Measurements from ENCODE around the gene BMI1. TPM values are rescaled to one million over a fixed set of nuclear protein-coding genes. Genes with fewer than 3 reads are reported as not detected.
A peak's percentile ranks its signal among the peaks of the same experiment; 100 is the strongest.

Gene BMI1
- total RNA-seq, 1 experiment from 2014 or later: 6.8 TPM

GRCh38 chr10:22315455-22316285, 5.2 kb upstream of the BMI1 start:
- Histone ChIP-seq H2BK15ac (ENCODE audit: low read depth, low read length) (no peak overlapping the region), H3K9me3 (ENCODE audit: control insufficient read depth, low read depth, low read length) (no peaks in the 10 kb centered on the region), H4K91ac (ENCODE audit: insufficient read length, low read depth, low read length) (no peak overlapping the region), H3K27ac (ENCODE audit: insufficient read length, low read depth, low read length) (no peak overlapping the region), H3K14ac (ENCODE audit: insufficient read depth, low read length) (no peak overlapping the region), H3K4ac (ENCODE audit: low read depth, low read length) (no peak overlapping the region), H3K4me2 (ENCODE audit: insufficient read depth, insufficient read length, low read length) (peak overlapping the region; percentile 53), H3K4me1 (ENCODE audit: insufficient read depth, low read length) (no peaks in the 10 kb centered on the region), H2BK12ac (ENCODE audit: insufficient read length, low read depth, low read length) (no peak overlapping the region), H3K23me2 (ENCODE audit: insufficient read length, low read depth, low read length, poor library complexity, severe bottlenecking) (peaks cover 6% of the 10 kb centered on the region), H4K5ac (ENCODE audit: insufficient read length, low read depth, low read length) (no peak overlapping the region), H2AFZ (ENCODE audit: low read length) (no peak overlapping the region), H3K18ac (ENCODE audit: insufficient read length, low read depth, low read length) (no peak overlapping the region), H2BK5ac (ENCODE audit: insufficient read length, low read length) (no peak overlapping the region), H4K8ac (replicated peaks; ENCODE audit: insufficient read length, low read depth, low read length) (no peak overlapping the region), H3K56ac (ENCODE audit: insufficient read length, low read depth, low read length) (no peak overlapping the region), H4K20me1 (ENCODE audit: control insufficient read depth, insufficient read depth, insufficient read length) (no peaks in the 10 kb centered on the region), H3T11ph (ENCODE audit: low read length) (no peak overlapping the region), H2AK5ac (ENCODE audit: insufficient read length, low read length) (no peak overlapping the region), H3K79me2 (ENCODE audit: insufficient read depth, low read length) (no peaks in the 10 kb centered on the region), H3K27me3 (ENCODE audit: insufficient read depth, low read length) (peaks cover 33% of the 10 kb centered on the region; the same call in 1 of the 2 replicates), H2BK120ac (ENCODE audit: low read depth, low read length, poor library complexity, severe bottlenecking) (no peak overlapping the region), H3K79me1 (ENCODE audit: insufficient read depth, low read depth, low read length, poor library complexity, severe bottlenecking) (no peaks in the 10 kb centered on the region), H2BK20ac (ENCODE audit: low read depth, low read length, poor library complexity, severe bottlenecking) (no peak overlapping the region), H3K23ac (ENCODE audit: insufficient read length, low read depth, low read length) (no peak overlapping the region), H3K9ac (ENCODE audit: extremely low read depth, insufficient read length, low read length) (no peak overlapping the region)
- TF ChIP-seq CTCF (conservative IDR thresholded peaks at IDR 0.05): no peak
- WGBS (ENCODE audit: extremely low coverage, insufficient read length, low lambda C conversion rate): no CpG with 5 or more reads among the region's 53 CpGs
- DNase-seq: no peak
- peaks cover 87% of the 10 kb centered on the region for H3K27me3 Mint-ChIP-seq (ENCODE audit: low read depth)
- H3K4me3 Mint-ChIP-seq: peak overlapping the region; percentile 73 to 84
- peaks cover 18 to 36% of the 10 kb centered on the region in 2 experiments for H3K4me1 Mint-ChIP-seq
- peaks cover 0 to 2% (median 0%) of the 10 kb centered on the region in 3 experiments; a peak in 1 of 7 replicates for H3K36me3 Mint-ChIP-seq (ENCODE audit: insufficient read depth in 1 of 3, low read depth in 3 of 3)
- peaks cover 0 to 3% of the 10 kb centered on the region in 2 experiments; a peak in 3 of 5 replicates for H3K9me3 Mint-ChIP-seq
- H3K27ac Mint-ChIP-seq: no peak overlapping the region; a peak in 1 of 7 replicates
